Transverse colon (tissue), 4 donors: ENCODE data around the gene PRXL2C. TPM values are rescaled to one million over a fixed set of nuclear protein-coding genes. Genes with fewer than 3 reads are reported as not detected.
A peak's percentile ranks its signal among the peaks of the same experiment; 100 is the strongest.
"Not testable (repeated sequence)": the region's sequence is repeated elsewhere in the genome, so short reads cannot be mapped to it uniquely, and the experiment has no call there.

Experiments used
- DNase-seq: peaks from one replicate; pipeline ENCODE4 v3.0.0-alpha.2; 2019
- H3K27ac ChIP-seq, 4 donors: fragments of 200-600 bp; sonication (generic); 2 replicates each; pipeline ENCODE4 v1.5.1; 2016 to 2018; ENCODE audit warnings: inconsistent platforms in 4 of 4
- H3K27me3 ChIP-seq: fragments of 200-600 bp; sonication (generic); 2 replicates; pipeline ENCODE4 v1.5.1; 2017; ENCODE audit warnings: inconsistent platforms
- H3K36me3 ChIP-seq, 4 donors: fragments of 200-600 bp; sonication (generic); 2 replicates each; pipeline ENCODE4 v1.5.1; 2017 to 2019; ENCODE audit warnings: inconsistent platforms in 4 of 4
- H3K4me1 ChIP-seq, 4 donors: fragments of 200-600 bp; sonication (generic); 2 replicates each; pipeline ENCODE4 v1.5.1; 2017 to 2020; ENCODE audit warnings: inconsistent platforms in 4 of 4
- H3K4me3 ChIP-seq, 4 donors: fragments of 200-600 bp; sonication (generic); 1 replicate in 1 of 4; 2 replicates in 3 of 4; pipeline versions ENCODE4 v1.5.1 to v1.6.1; 2017 to 2019; ENCODE audit warnings: inconsistent platforms in 4 of 4
- H3K9me3 ChIP-seq, 2 donors: fragments of 200-600 bp; sonication (generic); 2 replicates each; pipeline ENCODE4 v1.5.1; 2017 to 2019; ENCODE audit warnings: inconsistent platforms in 2 of 2
- CTCF ChIP-seq, 5 experiments: fragments of 200-600 bp in 3 of 5; fragments of 450-650 bp in 2 of 5; sonication (generic) in 3 of 5; IDR thresholded peaks; 1 replicate in 2 of 5; 2 replicates in 3 of 5; pipeline ENCODE4 v1.5.1; 2016 to 2017; ENCODE audit warnings: antibody characterized with exemption in 5 of 5, inconsistent platforms in 3 of 5, mild to moderate bottlenecking in 2 of 5, moderate library complexity in 1 of 5
- EP300 ChIP-seq: sonication (generic); formaldehyde crosslinking; IDR thresholded peaks from one replicate; pipeline ENCODE4 v1.6.1; 2017; ENCODE audit warnings: antibody characterized with exemption, low read depth
- POLR2A ChIP-seq: fragments of 450-650 bp; IDR thresholded peaks from one replicate; pipeline ENCODE4 v1.6.1; 2016; ENCODE audit warnings: antibody characterized with exemption, mild to moderate bottlenecking, moderate library complexity
- POLR2AphosphoS5 ChIP-seq, 3 donors: sonication (generic); formaldehyde crosslinking; IDR thresholded peaks; one replicate each; pipeline ENCODE4 v1.6.1; 2016; ENCODE audit warnings: antibody characterized with exemption in 3 of 3
- WGBS, 2 donors: methylation state at CpG; one replicate each; pipeline ENCODE4 v1.1.5; 2018; ENCODE audit warnings: low coverage in 1 of 2; 5-methylcytosine and 5-hydroxymethylcytosine counted together
- in situ Hi-C, 4 donors: fragments of 200-750 bp; cut with MboI; loops; one replicate each; pipeline versions ENCODE4 v1.15.0 to v1.15.1; 2017; ENCODE audit warnings: low sequenced_read_pairs in 3 of 4, low pct_ligation_motif_present in 1 of 4, low pct_unique_long_range_greater_than_20kb in 1 of 4
- intact Hi-C: fragments of 100-400 bp; cut with DNase I; formaldehyde crosslinking; loops from one replicate; pipeline ENCODE4 v1.15.1; 2023; ENCODE audit warnings: low total_unique reads
- total RNA-seq, 4 donors: library from RNA; depleted of rRNA; stranded (reverse); fragments of >200 nt; gene quantifications; one replicate each; pipeline ENCODE4 v1.1.0, GENCODE V29; 2016

The PRXL2C gene
- total RNA-seq, 4 donors from 2014 or later = 2.6 to 7.0 (median 3.6) TPM

- H3K4me1 ChIP-seq = peaks cover 0 to 4% (median 0%) of the 10 kb centered on the region in 4 donors
- H3K27ac ChIP-seq = no peak overlapping the region
- in situ Hi-C loops (no loop called here), intact Hi-C loops (no loop called here)
- DNase-seq = no peak
- H3K9me3 ChIP-seq = no peaks in the 10 kb centered on the region
- H3K36me3 ChIP-seq = no peaks in the 10 kb centered on the region
- 79 to 88% methylated on average over 4 to 5 of the region's 5 CpGs for WGBS, 2 donors
- no peak overlapping the region for H3K4me3 ChIP-seq
- TF ChIP-seq EP300 (no peak), POLR2A (no peak), CTCF (IDR thresholded peaks at IDR 0.05) (no peak), POLR2AphosphoS5 (IDR thresholded peaks at IDR 0.05) (no peak)
- no peaks in the 10 kb centered on the region for H3K27me3 ChIP-seq
Observed at GRCh38 chr9:96688187-96688586, 33.1 kb upstream of the PRXL2C start.

GRCh38 chr9:96686638-96687335 lies 31.7 kb upstream of the PRXL2C start:
- Histone ChIP-seq H3K9me3 (no peaks in the 10 kb centered on the region), H3K4me3 (peak overlapping the region; percentile 29 to 56 (median 40)), H3K27me3 (no peaks in the 10 kb centered on the region), H3K27ac (peak overlapping the region; percentile 62 to 69 (median 64)), H3K36me3 (no peaks in the 10 kb centered on the region), H3K4me1 (peaks cover 0 to 4% (median 0%) of the 10 kb centered on the region in 4 donors)
- peak in 1 of 3 donors; percentile 51 for TF ChIP-seq POLR2AphosphoS5 (IDR thresholded peaks at IDR 0.05)
- TF ChIP-seq CTCF (IDR thresholded peaks at IDR 0.05) = peak; percentile 35 to 57 (median 47)
- no peak for TF ChIP-seq EP300
- intact Hi-C loops = no loop called here
- in situ Hi-C loops = no loop called here
- DNase-seq = peak; percentile 75
- WGBS, 2 donors = 5 to 19% methylated on average over 3 to 62 of the region's 62 CpGs

GRCh38 chr9:96680812-96681499 lies 25.8 kb upstream of the PRXL2C start:
- intact Hi-C loops = no loop called here
- 33 to 52% methylated on average over 3 to 4 of the region's 4 CpGs for WGBS, 2 donors
- TF ChIP-seq POLR2AphosphoS5 (IDR thresholded peaks at IDR 0.05) (no peak), POLR2A (no peak), EP300 (no peak), CTCF (IDR thresholded peaks at IDR 0.05) (no peak)
- Histone ChIP-seq H3K27me3 (no peaks in the 10 kb centered on the region), H3K9me3 (no peaks in the 10 kb centered on the region), H3K36me3 (no peaks in the 10 kb centered on the region), H3K4me1 (no peaks in the 10 kb centered on the region), H3K27ac (no peak overlapping the region), H3K4me3 (no peak overlapping the region)
- in situ Hi-C loops = no loop called here
- DNase-seq = no peak

- DNase-seq = no peak
- no peaks in the 10 kb centered on the region for H3K27me3 ChIP-seq
- H3K4me1 ChIP-seq = no peaks in the 10 kb centered on the region
- in situ Hi-C loops = loop anchor here in 3 of 4 donors (10.0 to 25.0 kb wide), 2 partner anchors 338 to 340 kb away; no protein-coding TSS in a partner anchor
- TF ChIP-seq EP300 (no peak), POLR2AphosphoS5 (IDR thresholded peaks at IDR 0.05) (no peak), POLR2A (no peak), CTCF (IDR thresholded peaks at IDR 0.05) (no peak)
- H3K9me3 ChIP-seq = no peaks in the 10 kb centered on the region
- no peak overlapping the region for H3K27ac ChIP-seq
- H3K36me3 ChIP-seq = no peaks in the 10 kb centered on the region
- intact Hi-C loops = no loop called here
- H3K4me3 ChIP-seq = no peak overlapping the region
Observed at GRCh38 chr9:96674906-96675538, 19.9 kb upstream of the PRXL2C start.

- H3K4me3 ChIP-seq, H3K27me3 ChIP-seq, H3K36me3 ChIP-seq, H3K9me3 ChIP-seq, intact Hi-C loops, DNase-seq, H3K27ac ChIP-seq, H3K4me1 ChIP-seq: not testable (repeated sequence)
- in situ Hi-C loops = loop anchor here in 3 of 4 donors (10.0 to 25.0 kb wide), 2 partner anchors 336 to 339 kb away; no protein-coding TSS in a partner anchor
- WGBS, 2 donors = 97 to 100% methylated on average over 1 to 4 of the region's 4 CpGs
Observed at GRCh38 chr9:96673786-96674185, 18.7 kb upstream of the PRXL2C start.
